ENCODE results near the gene RAB8A.

RAB8A gene

GRCh38 chr19:16111160-16111908 lies at the start of gene RAB8A:
TSS of gene RAB8A (plus strand) at chr19:16111889. CDS start at chr19:16111902, 13 bp downstream.
- peak; percentile 83 to 93 for DNase-seq

- DNase-seq, result no peak
These were observed 49.7 kb upstream of the RAB8A start for GRCh38 chr19:16061943-16062342.

- no peak for DNase-seq
These were observed 48.9 kb upstream of the RAB8A start for GRCh38 chr19:16062789-16063188.

GRCh38 chr19:16064209-16064889 lies 47.3 kb upstream of the RAB8A start:
- DNase-seq, result no peak

GRCh38 chr19:16066611-16067104 lies 45.0 kb upstream of the RAB8A start:
- DNase-seq, result no peak

- no peak for DNase-seq
These were observed 44.3 kb upstream of the RAB8A start for GRCh38 chr19:16067205-16067938.

- DNase-seq, result no peak
These were observed 42.9 kb upstream of the RAB8A start for GRCh38 chr19:16068696-16069259.

GRCh38 chr19:16069813-16070365 lies 41.8 kb upstream of the RAB8A start:
- DNase-seq, result no peak

- DNase-seq, result no peak
These were observed 41.2 kb upstream of the RAB8A start for GRCh38 chr19:16070366-16070990.

GRCh38 chr19:16071072-16071691 lies 40.5 kb upstream of the RAB8A start:
- no peak for DNase-seq

- no peak for DNase-seq
These were observed 38.2 kb upstream of the RAB8A start for GRCh38 chr19:16073481-16073880.

GRCh38 chr19:16073988-16074387 lies 37.7 kb upstream of the RAB8A start:
- DNase-seq, result no peak

- no peak for DNase-seq
These were observed 37.0 kb upstream of the RAB8A start for GRCh38 chr19:16074488-16075365.

GRCh38 chr19:16075430-16076153 lies 36.1 kb upstream of the RAB8A start:
- no peak for DNase-seq

- no peak for DNase-seq
These were observed 35.3 kb upstream of the RAB8A start, which contains the start of gene TPM4 for GRCh38 chr19:16076154-16076957. TSS of gene TPM4 (plus strand) at chr19:16076495. CDS start at chr19:16076566, 71 bp downstream.

GRCh38 chr19:16076958-16077611 lies 34.6 kb upstream of the RAB8A start:
- DNase-seq, result no peak

- no peak for DNase-seq
These were observed 33.5 kb upstream of the RAB8A start for GRCh38 chr19:16077984-16078758.
